Measurements from ENCODE around the gene TMPRSS11F.

DNA sequence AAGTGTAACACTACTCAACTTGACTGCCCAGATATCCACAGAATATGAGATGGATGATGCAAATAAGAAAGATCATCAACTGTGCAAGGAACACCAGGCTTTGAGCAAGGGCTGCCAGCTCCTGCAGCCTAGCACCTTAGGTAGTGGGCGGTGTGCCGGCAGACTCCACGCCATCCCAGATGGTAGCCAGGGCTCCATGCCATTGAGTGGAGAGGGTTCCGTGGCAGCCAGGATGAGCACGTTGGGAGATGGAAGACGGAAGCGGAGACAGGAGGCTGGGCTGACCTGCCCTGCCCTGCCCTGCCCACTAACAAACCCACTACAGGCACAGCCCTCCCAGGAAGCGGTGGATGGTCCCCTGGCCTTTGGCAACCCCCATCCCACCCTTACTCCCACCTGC lies 51.9 kb downstream of the TMPRSS11F start:
- TF ChIP-seq, protein P1, sequence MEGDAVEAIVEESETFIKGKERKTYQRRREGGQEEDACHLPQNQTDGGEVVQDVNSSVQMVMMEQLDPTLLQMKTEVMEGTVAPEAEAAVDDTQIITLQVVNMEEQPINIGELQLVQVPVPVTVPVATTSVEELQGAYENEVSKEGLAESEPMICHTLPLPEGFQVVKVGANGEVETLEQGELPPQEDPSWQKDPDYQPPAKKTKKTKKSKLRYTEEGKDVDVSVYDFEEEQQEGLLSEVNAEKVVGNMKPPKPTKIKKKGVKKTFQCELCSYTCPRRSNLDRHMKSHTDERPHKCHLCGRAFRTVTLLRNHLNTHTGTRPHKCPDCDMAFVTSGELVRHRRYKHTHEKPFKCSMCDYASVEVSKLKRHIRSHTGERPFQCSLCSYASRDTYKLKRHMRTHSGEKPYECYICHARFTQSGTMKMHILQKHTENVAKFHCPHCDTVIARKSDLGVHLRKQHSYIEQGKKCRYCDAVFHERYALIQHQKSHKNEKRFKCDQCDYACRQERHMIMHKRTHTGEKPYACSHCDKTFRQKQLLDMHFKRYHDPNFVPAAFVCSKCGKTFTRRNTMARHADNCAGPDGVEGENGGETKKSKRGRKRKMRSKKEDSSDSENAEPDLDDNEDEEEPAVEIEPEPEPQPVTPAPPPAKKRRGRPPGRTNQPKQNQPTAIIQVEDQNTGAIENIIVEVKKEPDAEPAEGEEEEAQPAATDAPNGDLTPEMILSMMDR (IDR thresholded peaks at IDR 0.05): no peak
- no peak for TF ChIP-seq POLR2A (IDR thresholded peaks at IDR 0.05)
